ENCODE measurements around the gene GEN1. TPM values are rescaled to one million over a fixed set of nuclear protein-coding genes. Genes with fewer than 3 reads are reported as not detected.

The GEN1 gene
- 42.5 and 43.5 TPM in 2 replicates for total RNA-seq (ENCODE audit: low replicate concordance)

- Histone ChIP-seq H3F3A (ENCODE audit: low read depth) (peaks cover 10% of the 10 kb centered on the region), H3K79me2 (ENCODE audit: low read depth) (peaks cover 93% of the 10 kb centered on the region), H3K4me1 (peaks cover 28% of the 10 kb centered on the region), H3K9ac (peak within 1 kb of the TSS; percentile 76), H4K20me1 (ENCODE audit: low read depth) (peaks cover 22% of the 10 kb centered on the region), H3K27me3 (no peaks in the 10 kb centered on the region), H3K4me3 (peak within 1 kb of the TSS; percentile 80), H2AFZ (replicated peaks) (peak within 1 kb of the TSS; percentile 90), H3K27ac (peak within 1 kb of the TSS; percentile 98), H3K9me3 (ENCODE audit: low read depth) (no peaks in the 10 kb centered on the region), H3K36me3 (no peaks in the 10 kb centered on the region), H3K4me2 (peak within 1 kb of the TSS; percentile 97)
- Mint-ChIP-seq H3K4me1 (peaks cover 32% of the 10 kb centered on the region), H3K27me3 (ENCODE audit: insufficient read depth, low read depth) (no peaks in the 10 kb centered on the region), H3K36me3 (no peaks in the 10 kb centered on the region), H3K4me3 (peak within 1 kb of the TSS; percentile 93), H3K27ac (peak within 1 kb of the TSS; percentile 90), H3K9me3 (no peaks in the 10 kb centered on the region)
- peak; percentile 96 for DNase-seq (ENCODE audit: low spot score)
- no peak for TF ChIP-seq EZH2 (IDR thresholded peaks at IDR 0.05)
- TF ChIP-seq CTCF (IDR thresholded peaks at IDR 0.05): no peak
- TF ChIP-seq EZH2phosphoT487 (IDR thresholded peaks at IDR 0.05): no peak
Measured at GRCh38 chr2:17753803-17754663, at the start of gene GEN1, which contains the start of gene SMC6. Gene GEN1 (plus strand): TSS chr2:17754138. CDS start chr2:17759944, 5,806 bp downstream. Gene SMC6 (minus strand): TSS chr2:17753810. CDS start chr2:17745946, 7,864 bp downstream.

- Histone ChIP-seq H3K36me3 (peaks cover 36% of the 10 kb centered on the region), H3K4me1 (no peaks in the 10 kb centered on the region), H3K9ac (no peak overlapping the region), H2AFZ (replicated peaks) (no peak overlapping the region), H3K9me3 (ENCODE audit: low read depth) (no peaks in the 10 kb centered on the region), H3K79me2 (ENCODE audit: low read depth) (no peaks in the 10 kb centered on the region), H3K4me2 (no peak overlapping the region), H3K27me3 (no peaks in the 10 kb centered on the region), H4K20me1 (ENCODE audit: low read depth) (no peaks in the 10 kb centered on the region), H3K27ac (no peak overlapping the region), H3K4me3 (no peak overlapping the region), H3F3A (ENCODE audit: low read depth) (no peaks in the 10 kb centered on the region)
- H3K4me3 Mint-ChIP-seq: no peak overlapping the region
- TF ChIP-seq CTCF (IDR thresholded peaks at IDR 0.05) (no peak), EZH2 (IDR thresholded peaks at IDR 0.05) (no peak)
- no peaks in the 10 kb centered on the region for H3K9me3 Mint-ChIP-seq
- no peaks in the 10 kb centered on the region for H3K4me1 Mint-ChIP-seq
- H3K27ac Mint-ChIP-seq: no peak overlapping the region
- no peaks in the 10 kb centered on the region for H3K27me3 Mint-ChIP-seq (ENCODE audit: insufficient read depth, low read depth)
- peaks cover 17% of the 10 kb centered on the region for H3K36me3 Mint-ChIP-seq
- DNase-seq (ENCODE audit: low spot score): no peak
Measured at GRCh38 chr2:17706845-17707244, 47.1 kb upstream of the GEN1 start.

GRCh38 chr2:17708501-17708900 lies 45.4 kb upstream of the GEN1 start:
- peaks cover 25% of the 10 kb centered on the region for H3K36me3 ChIP-seq
- no peaks in the 10 kb centered on the region for H3K27me3 Mint-ChIP-seq (ENCODE audit: insufficient read depth, low read depth)
- DNase-seq (ENCODE audit: low spot score): no peak
- no peaks in the 10 kb centered on the region for H3K4me1 Mint-ChIP-seq
- no peaks in the 10 kb centered on the region for H3K79me2 ChIP-seq (ENCODE audit: low read depth)
- no peaks in the 10 kb centered on the region for H3F3A ChIP-seq (ENCODE audit: low read depth)
- no peak overlapping the region for H3K4me2 ChIP-seq
- no peaks in the 10 kb centered on the region for H3K9me3 Mint-ChIP-seq
- peaks cover 26% of the 10 kb centered on the region for H3K36me3 Mint-ChIP-seq
- H3K4me3 Mint-ChIP-seq: no peak overlapping the region
- no peak overlapping the region for H3K27ac ChIP-seq
- no peak overlapping the region for H3K4me3 ChIP-seq
- H2AFZ ChIP-seq (replicated peaks): no peak overlapping the region
- TF ChIP-seq EZH2phosphoT487 (IDR thresholded peaks at IDR 0.05) (no peak), EZH2 (IDR thresholded peaks at IDR 0.05) (no peak), CTCF (IDR thresholded peaks at IDR 0.05) (no peak)
- H3K27me3 ChIP-seq: no peaks in the 10 kb centered on the region
- no peaks in the 10 kb centered on the region for H3K9me3 ChIP-seq (ENCODE audit: low read depth)
- no peak overlapping the region for H3K27ac Mint-ChIP-seq
- H3K9ac ChIP-seq: no peak overlapping the region
- no peaks in the 10 kb centered on the region for H3K4me1 ChIP-seq
- H4K20me1 ChIP-seq (ENCODE audit: low read depth): no peaks in the 10 kb centered on the region
